Hepatocyte (in vitro differentiated cells): ENCODE results near the gene PRDM15.

ENCODE experiments used
- EZH2phosphoT487 ChIP-seq: fragments of 200-600 bp; sonication (generic); IDR thresholded peaks from one replicate; pipeline ENCODE4 v1.6.1; 2018; ENCODE audit warnings: antibody characterized with exemption, mild to moderate bottlenecking, low read depth, moderate library complexity; ENCODE audit not compliant: unreplicated experiment, severe bottlenecking
- TF ChIP-seq, protein P1 (sequence below): fragments of 200-600 bp; sonication (generic); IDR thresholded peaks from 2 replicates; pipeline ENCODE4 v1.5.1; 2016; ENCODE audit warnings: antibody characterized with exemption, mild to moderate bottlenecking; ENCODE audit not compliant: poor library complexity

DNA sequence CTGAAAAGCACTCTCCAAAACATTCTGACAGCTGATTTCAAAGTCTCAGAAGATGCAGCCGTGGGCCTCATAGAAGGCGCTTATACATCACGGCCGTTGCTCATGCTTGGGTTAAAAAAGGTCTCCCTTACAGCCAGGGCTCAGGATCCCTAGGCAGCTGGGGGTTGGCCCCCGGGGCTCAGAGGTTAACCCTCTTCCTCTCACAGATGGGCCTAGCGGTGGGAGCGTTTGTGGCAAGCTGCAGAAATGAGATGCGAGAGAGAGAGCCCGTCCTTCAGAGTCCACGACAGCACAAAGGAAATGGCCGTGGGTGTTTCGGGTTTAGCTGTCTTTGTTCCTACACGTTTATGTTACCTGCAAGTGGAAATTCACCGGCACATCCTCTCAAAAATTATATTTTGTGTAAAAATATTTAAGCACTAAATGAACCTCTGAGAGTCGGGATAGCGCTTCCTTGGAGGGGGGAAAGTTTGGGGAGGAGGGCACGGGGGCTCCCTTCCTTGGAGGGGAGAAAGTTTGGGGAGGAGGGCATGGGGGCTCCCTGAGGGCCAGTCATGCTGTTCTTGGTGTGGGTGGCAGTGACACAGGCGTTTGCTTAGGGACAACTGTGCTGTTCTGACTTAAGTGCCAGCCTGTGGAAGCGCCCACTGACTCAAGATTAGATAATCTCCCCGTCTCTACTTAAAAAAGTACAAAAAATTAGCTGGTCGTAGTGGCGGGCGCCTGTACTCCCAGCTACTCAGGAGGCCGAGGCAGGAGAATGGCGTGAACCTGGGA is 20.5 kb upstream of the PRDM15 start:
- TF ChIP-seq, protein P1, sequence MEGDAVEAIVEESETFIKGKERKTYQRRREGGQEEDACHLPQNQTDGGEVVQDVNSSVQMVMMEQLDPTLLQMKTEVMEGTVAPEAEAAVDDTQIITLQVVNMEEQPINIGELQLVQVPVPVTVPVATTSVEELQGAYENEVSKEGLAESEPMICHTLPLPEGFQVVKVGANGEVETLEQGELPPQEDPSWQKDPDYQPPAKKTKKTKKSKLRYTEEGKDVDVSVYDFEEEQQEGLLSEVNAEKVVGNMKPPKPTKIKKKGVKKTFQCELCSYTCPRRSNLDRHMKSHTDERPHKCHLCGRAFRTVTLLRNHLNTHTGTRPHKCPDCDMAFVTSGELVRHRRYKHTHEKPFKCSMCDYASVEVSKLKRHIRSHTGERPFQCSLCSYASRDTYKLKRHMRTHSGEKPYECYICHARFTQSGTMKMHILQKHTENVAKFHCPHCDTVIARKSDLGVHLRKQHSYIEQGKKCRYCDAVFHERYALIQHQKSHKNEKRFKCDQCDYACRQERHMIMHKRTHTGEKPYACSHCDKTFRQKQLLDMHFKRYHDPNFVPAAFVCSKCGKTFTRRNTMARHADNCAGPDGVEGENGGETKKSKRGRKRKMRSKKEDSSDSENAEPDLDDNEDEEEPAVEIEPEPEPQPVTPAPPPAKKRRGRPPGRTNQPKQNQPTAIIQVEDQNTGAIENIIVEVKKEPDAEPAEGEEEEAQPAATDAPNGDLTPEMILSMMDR: no peak
- TF ChIP-seq EZH2phosphoT487: no peak
